Measurements from ENCODE around the gene BORCS5.
A peak's percentile ranks its signal among the peaks of the same experiment; 100 is the strongest.

The BORCS5 gene

DNA sequence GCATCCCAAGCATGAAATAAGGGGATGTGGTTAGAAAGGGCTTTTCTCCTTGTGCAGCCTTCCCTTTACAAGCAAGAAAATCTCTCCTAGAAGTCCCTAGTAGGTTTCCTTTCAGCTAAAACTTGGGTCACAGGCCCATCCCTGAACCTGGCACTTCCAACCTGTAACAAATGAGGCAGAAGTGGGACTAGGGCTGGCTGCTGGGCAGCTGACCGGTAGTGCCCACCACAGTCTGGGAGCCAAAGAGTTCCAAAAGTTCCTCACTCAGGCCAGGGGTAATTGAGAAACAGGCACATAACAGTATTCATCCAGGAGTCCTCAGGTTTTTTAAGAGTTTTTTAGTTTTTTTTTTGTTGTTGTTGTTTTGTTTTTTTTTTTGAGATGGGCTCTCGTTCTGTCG, 30.6 kb upstream of the BORCS5 start:
- Mint-ChIP-seq H3K4me3 (no peak overlapping the region), H3K27me3 (ENCODE audit: low read depth, poor library complexity) (peaks cover 3% of the 10 kb centered on the region), H3K9me3 (peaks cover 5% of the 10 kb centered on the region), H3K36me3 (ENCODE audit: low read depth) (no peaks in the 10 kb centered on the region), H3K27ac (no peak overlapping the region), H3K4me1 (peaks cover 28% of the 10 kb centered on the region)
- TF ChIP-seq, protein P1, sequence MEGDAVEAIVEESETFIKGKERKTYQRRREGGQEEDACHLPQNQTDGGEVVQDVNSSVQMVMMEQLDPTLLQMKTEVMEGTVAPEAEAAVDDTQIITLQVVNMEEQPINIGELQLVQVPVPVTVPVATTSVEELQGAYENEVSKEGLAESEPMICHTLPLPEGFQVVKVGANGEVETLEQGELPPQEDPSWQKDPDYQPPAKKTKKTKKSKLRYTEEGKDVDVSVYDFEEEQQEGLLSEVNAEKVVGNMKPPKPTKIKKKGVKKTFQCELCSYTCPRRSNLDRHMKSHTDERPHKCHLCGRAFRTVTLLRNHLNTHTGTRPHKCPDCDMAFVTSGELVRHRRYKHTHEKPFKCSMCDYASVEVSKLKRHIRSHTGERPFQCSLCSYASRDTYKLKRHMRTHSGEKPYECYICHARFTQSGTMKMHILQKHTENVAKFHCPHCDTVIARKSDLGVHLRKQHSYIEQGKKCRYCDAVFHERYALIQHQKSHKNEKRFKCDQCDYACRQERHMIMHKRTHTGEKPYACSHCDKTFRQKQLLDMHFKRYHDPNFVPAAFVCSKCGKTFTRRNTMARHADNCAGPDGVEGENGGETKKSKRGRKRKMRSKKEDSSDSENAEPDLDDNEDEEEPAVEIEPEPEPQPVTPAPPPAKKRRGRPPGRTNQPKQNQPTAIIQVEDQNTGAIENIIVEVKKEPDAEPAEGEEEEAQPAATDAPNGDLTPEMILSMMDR (IDR thresholded peaks at IDR 0.05), result no peak
- no peak for DNase-seq

DNA sequence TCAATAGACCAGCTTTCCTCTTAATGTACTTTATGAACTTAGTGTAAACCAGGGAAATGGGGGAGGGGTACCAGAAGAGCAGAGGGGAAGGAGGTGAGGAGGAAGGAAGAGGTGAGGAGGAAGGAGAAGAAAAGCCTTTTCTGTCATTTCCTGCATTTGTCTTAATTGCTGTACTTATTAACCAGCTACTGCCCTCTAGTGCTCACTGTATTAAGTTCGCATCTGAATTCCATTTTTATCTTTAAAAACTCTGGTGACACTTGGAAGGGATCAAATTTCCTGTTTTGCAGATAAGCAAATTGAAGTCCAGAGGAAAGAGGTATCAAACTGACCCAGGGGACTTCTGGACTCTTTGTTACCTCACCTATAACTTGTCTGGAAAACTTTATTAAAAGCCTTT, 29.1 kb upstream of the BORCS5 start:
- TF ChIP-seq, protein P1 (IDR thresholded peaks at IDR 0.05), result peak; percentile 63
- H3K27ac Mint-ChIP-seq, result no peak overlapping the region
- peaks cover 35% of the 10 kb centered on the region for H3K4me1 Mint-ChIP-seq
- H3K9me3 Mint-ChIP-seq, result no peaks in the 10 kb centered on the region
- DNase-seq, result no peak
- no peaks in the 10 kb centered on the region for H3K36me3 Mint-ChIP-seq (ENCODE audit: low read depth)
- peaks cover 3% of the 10 kb centered on the region for H3K27me3 Mint-ChIP-seq (ENCODE audit: low read depth, poor library complexity)
- no peak overlapping the region for H3K4me3 Mint-ChIP-seq

DNA sequence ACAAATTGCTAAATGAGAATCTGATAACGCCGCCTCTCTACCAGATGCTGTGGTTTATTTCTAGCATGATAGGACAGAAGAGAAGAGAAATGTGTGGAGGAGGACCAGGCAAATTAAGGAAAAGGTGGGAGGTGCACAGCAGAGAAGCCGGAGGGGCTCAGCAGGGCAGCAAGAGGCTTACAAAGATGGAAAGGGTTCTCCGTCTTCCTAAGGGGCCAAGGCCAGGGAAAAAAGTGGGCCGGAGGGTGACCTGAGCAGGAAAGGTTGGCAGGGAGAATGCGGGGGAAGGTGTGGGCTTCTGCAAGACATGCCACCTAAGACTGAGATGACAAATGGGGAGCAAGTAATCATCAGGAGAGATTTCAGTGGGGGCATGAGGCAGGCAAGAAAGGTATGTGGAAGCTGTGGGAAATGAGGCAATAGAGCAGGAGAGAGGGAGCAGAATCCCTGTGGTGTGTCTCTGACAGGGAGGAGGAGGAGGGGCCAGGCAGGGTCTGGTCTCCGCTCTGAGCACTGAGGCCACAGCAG, 25.6 kb upstream of the BORCS5 start:
- H3K27me3 Mint-ChIP-seq (ENCODE audit: low read depth, poor library complexity), result peaks cover 6% of the 10 kb centered on the region

DNA sequence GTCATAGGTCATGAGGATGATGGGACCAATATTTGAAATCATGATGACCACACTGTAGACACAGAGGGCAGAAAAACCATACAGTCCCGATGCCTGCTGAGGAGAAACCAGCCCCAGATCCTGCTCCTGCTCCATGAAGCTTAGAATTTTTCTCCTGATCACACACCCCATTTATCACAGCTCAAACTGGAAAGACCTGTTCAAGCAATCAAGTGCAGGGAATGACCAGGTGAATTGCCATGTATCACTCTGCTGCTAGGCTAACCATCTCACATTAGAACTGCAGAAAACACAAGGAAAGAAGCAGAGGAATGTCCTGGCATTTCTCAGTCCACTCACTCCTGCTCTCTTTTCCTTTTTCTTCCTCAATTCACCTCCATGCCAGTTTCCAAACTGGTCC, 25.0 kb upstream of the BORCS5 start:
- DNase-seq, result no peak
- Mint-ChIP-seq H3K4me1 (peaks cover 45% of the 10 kb centered on the region), H3K27me3 (ENCODE audit: low read depth, poor library complexity) (peaks cover 6% of the 10 kb centered on the region), H3K36me3 (ENCODE audit: low read depth) (no peaks in the 10 kb centered on the region), H3K4me3 (no peak overlapping the region), H3K9me3 (no peaks in the 10 kb centered on the region), H3K27ac (peak overlapping the region; percentile 47)
- TF ChIP-seq, protein P1 (IDR thresholded peaks at IDR 0.05), result no peak

More for the DNA sequence above, 25.6 kb upstream of the BORCS5 start:
- Mint-ChIP-seq H3K27ac (peak overlapping the region; percentile 81), H3K4me1 (peaks cover 44% of the 10 kb centered on the region), H3K4me3 (peak overlapping the region; percentile 8), H3K36me3 (ENCODE audit: low read depth) (no peaks in the 10 kb centered on the region), H3K9me3 (no peaks in the 10 kb centered on the region)
- TF ChIP-seq, protein P1 (IDR thresholded peaks at IDR 0.05), result no peak
- peak; percentile 36 for DNase-seq

DNA sequence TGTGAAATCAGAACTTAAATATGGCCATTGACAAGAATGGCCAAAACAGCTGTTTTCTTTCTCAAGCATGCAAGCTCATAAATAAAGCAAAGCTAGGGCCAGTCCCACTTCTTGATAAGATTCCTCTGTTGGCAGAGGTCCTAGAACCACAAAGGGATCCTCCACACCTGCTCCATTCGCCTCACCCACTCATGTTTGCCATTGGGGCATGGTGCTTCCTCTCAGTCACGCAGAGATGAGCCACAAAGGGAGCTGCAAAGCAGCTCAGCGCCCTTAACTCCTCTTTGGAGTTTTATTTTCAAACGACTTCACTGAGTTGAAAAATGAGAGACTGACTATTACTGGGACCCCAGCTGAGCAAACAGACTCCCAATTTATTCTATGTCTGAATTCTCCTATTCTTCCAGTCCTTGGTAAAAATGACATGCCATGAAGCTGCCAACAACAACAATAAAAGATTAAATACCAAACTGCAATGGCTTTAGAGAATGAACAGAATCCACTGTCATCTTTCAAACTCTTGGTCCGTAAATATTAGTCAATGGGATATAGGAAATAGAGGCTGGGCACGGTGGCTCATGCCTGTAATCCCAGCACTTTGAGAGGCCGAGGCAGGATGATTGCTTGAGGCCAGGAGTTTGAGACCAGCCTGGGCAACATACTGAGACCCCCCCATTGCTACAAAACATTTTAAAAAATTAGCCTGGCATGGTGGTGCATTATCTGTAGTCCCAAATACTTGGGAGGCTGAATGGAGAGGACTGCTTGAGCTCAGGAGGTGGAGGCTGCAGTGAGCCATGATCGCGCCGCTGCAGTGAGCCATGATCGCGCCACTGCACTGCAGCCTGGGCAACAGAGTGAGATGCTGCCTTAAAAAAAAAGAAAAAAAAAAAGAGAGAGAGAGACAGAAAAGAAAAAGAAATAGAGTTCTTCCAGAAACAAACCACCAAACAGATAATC, 23.2 kb upstream of the BORCS5 start:
- DNase-seq, result no peak
- TF ChIP-seq, protein P1 (IDR thresholded peaks at IDR 0.05), result no peak

More for the DNA sequence above, 23.2 kb upstream of the BORCS5 start:
- Mint-ChIP-seq H3K36me3 (ENCODE audit: low read depth) (no peaks in the 10 kb centered on the region), H3K4me1 (peaks cover 45% of the 10 kb centered on the region), H3K4me3 (no peak overlapping the region), H3K27ac (no peak overlapping the region), H3K27me3 (ENCODE audit: low read depth, poor library complexity) (peaks cover 9% of the 10 kb centered on the region), H3K9me3 (no peaks in the 10 kb centered on the region)

Measured in nephron progenitor cell (in vitro differentiated cells).